ENCODE data around the gene RYR3.

RYR3 gene

GRCh38 chr15:33639456-33639855 lies 328.7 kb downstream of the RYR3 start:
- H3K4me1 ChIP-seq = no peaks in the 10 kb centered on the region
- H3K36me3 ChIP-seq = peaks cover 0 to 12% (median 0%) of the 10 kb centered on the region in 3 donors
- H3K27me3 ChIP-seq = no peaks in the 10 kb centered on the region
- DNase-seq = no peak
- H3K27ac ChIP-seq = no peak overlapping the region
- intact Hi-C loops (cut with DNase I; ENCODE audit: low total_unique reads) = no loop called here
- no peak for TF ChIP-seq CTCF (IDR thresholded peaks at IDR 0.05)
- H3K9me3 ChIP-seq = no peaks in the 10 kb centered on the region
- no peak overlapping the region for H3K4me3 ChIP-seq

DNA sequence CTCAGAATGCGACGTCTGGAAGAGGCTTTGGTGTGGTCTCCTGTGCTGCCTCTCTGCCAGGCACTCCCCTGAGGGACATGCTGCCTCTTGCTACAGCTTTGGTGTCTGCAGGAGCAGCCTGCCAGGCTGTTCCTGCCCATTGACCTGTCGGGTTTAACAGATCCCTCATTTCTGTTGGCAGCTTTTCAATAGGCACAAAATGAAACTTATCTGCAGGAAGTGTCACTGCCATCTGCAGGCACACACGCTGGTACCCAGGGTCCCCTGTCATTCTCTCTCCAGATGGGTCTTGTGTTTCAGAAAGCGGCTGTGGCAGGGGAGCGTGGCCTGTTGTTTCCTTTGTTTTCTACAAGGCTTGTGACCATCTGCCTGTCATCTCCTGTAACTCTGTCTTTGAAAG lies 329.2 kb downstream of the RYR3 start:
- no peak for DNase-seq
- H3K27me3 ChIP-seq = no peaks in the 10 kb centered on the region
- peaks cover 0 to 6% (median 0%) of the 10 kb centered on the region in 3 donors for H3K36me3 ChIP-seq

DNA sequence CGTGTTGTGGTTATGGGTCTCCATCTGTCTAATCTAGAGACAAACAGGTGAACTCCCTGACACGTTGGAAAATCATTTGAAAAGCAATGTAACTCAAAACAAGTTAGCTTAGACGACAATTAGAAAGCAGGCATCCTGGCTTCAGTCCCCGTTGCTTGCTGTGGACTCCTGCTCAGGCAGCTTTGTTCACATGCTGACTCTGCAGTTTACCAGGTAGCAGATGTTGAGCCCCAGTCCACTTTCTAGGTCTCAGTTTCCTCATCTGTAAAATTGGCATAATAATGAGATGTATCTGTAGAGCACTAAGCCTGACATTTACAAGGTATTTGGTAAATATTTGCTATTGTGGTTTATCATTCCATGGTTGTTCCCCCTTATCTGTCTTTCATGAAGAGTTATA lies 330.3 kb downstream of the RYR3 start:
- no peak for DNase-seq
- Histone ChIP-seq H3K4me1 (no peaks in the 10 kb centered on the region), H3K27ac (no peak overlapping the region), H3K4me3 (no peak overlapping the region), H3K9me3 (no peaks in the 10 kb centered on the region), H3K36me3 (peaks cover 0 to 3% (median 0%) of the 10 kb centered on the region in 3 donors), H3K27me3 (no peaks in the 10 kb centered on the region)
- TF ChIP-seq CTCF (IDR thresholded peaks at IDR 0.05) = no peak
- intact Hi-C loops (cut with DNase I; ENCODE audit: low total_unique reads) = no loop called here

More for the DNA sequence above, 329.2 kb downstream of the RYR3 start:
- H3K4me1 ChIP-seq = no peaks in the 10 kb centered on the region
- intact Hi-C loops (cut with DNase I; ENCODE audit: low total_unique reads) = no loop called here
- no peak overlapping the region for H3K27ac ChIP-seq
- H3K9me3 ChIP-seq = no peaks in the 10 kb centered on the region
- TF ChIP-seq CTCF (IDR thresholded peaks at IDR 0.05) = no peak
- H3K4me3 ChIP-seq = no peak overlapping the region

DNA sequence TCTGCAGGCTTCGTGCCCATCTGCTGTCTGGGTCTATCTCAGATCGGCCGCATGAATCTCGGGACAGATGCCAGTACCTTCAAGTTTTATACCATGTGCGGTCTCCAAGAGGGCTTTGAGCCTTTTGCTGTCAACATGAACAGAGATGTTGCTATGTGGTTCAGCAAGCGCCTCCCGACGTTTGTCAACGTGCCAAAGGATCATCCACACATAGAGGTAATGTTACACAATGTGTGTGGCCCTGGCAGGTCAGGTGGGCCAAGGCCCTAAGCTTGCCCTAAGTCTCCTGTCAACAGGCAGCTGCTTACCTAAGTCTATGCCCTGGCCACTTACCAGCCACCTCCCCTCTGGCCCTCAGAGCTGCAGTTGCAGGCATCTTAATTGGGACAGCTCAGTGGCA lies 333.5 kb downstream of the RYR3 start:
- Histone ChIP-seq H3K4me1 (no peaks in the 10 kb centered on the region), H3K4me3 (no peak overlapping the region), H3K9me3 (no peaks in the 10 kb centered on the region), H3K27me3 (no peaks in the 10 kb centered on the region), H3K27ac (no peak overlapping the region), H3K36me3 (peaks cover 0 to 4% (median 3%) of the 10 kb centered on the region in 3 donors)
- intact Hi-C loops (cut with DNase I; ENCODE audit: low total_unique reads) = no loop called here
- no peak for TF ChIP-seq CTCF (IDR thresholded peaks at IDR 0.05)
- DNase-seq = no peak

DNA sequence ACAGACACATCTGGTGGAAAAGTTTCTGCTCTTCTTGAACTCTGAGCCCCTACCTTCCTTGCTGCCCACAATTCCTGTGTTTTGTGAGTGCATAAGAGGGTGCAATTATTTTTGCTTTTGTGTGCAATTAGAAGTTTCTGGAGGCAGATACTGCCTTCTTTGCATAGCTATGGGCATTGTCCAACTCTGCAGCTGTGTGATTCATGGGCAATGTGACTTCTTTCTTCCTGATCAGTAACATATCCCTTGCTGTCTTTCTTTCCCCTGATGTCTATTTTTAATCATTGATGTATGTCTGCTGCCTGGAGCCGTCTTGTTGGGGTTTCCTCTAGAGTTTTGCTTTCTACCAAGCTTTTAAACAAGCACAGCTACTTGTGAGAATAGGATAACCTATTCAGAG lies 336.0 kb downstream of the RYR3 start:
- Histone ChIP-seq H3K27me3 (no peaks in the 10 kb centered on the region), H3K4me1 (no peaks in the 10 kb centered on the region), H3K4me3 (no peak overlapping the region), H3K27ac (no peak overlapping the region), H3K36me3 (peaks cover 0 to 4% (median 3%) of the 10 kb centered on the region in 3 donors), H3K9me3 (no peaks in the 10 kb centered on the region)
- no peak for DNase-seq
- intact Hi-C loops (cut with DNase I; ENCODE audit: low total_unique reads) = no loop called here
- TF ChIP-seq CTCF (IDR thresholded peaks at IDR 0.05) = no peak

Data from tibial artery (tissue), 4 donors.